Measurements from ENCODE around the gene FAM120A.

Gene FAM120A

DNA sequence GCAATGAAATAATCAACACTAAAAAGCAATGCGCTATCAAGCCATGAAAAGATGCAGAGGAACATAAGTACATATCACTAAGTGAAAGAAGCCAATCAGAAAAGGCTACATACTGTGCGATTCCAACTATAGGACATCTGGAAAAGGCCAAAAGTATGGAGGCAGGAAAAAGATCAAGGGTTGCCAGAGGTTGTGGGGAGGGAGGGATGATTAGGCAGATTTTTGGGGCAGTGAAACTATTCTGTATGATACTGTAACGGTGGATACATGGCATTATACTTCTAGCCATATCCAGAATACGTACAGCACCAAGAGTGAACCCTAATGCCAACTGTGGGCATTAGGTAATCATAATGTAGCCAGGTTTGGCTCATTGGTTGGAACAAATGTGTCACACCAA is 51.9 kb downstream of the FAM120A start:
- Histone ChIP-seq H3K4me2 (ENCODE audit: low read depth, low read length, poor library complexity, severe bottlenecking) (no peak overlapping the region), H3K79me2 (ENCODE audit: insufficient read depth, low read length) (peaks cover 36% of the 10 kb centered on the region), H3K27me3 (ENCODE audit: insufficient read depth, low read length, poor library complexity, severe bottlenecking) (no peaks in the 10 kb centered on the region), H3K9ac (ENCODE audit: low read depth, low read length, poor library complexity, severe bottlenecking) (no peak overlapping the region), H3K9me3 (ENCODE audit: insufficient read depth, low read depth, low read length) (no peaks in the 10 kb centered on the region), H3K36me3 (ENCODE audit: insufficient read depth, low read length) (peaks cover 60% of the 10 kb centered on the region), H3K9me2 (replicated peaks; ENCODE audit: low read depth, low read length) (no peaks in the 10 kb centered on the region), H3F3A (ENCODE audit: low read depth) (no peaks in the 10 kb centered on the region), H4K20me1 (ENCODE audit: insufficient read depth, low read length, poor library complexity, severe bottlenecking) (peaks cover 2% of the 10 kb centered on the region), H3K4me1 (ENCODE audit: insufficient read depth, low read length, poor library complexity, severe bottlenecking) (peaks cover 15% of the 10 kb centered on the region), H3K4me3 (ENCODE audit: low read length, poor library complexity, severe bottlenecking) (no peak overlapping the region), H2AFZ (ENCODE audit: low read length) (no peak overlapping the region)
- no peak for TF ChIP-seq EZH2phosphoT487 (IDR thresholded peaks at IDR 0.05; ENCODE audit: borderline replicate concordance)
- TF ChIP-seq, protein P1, sequence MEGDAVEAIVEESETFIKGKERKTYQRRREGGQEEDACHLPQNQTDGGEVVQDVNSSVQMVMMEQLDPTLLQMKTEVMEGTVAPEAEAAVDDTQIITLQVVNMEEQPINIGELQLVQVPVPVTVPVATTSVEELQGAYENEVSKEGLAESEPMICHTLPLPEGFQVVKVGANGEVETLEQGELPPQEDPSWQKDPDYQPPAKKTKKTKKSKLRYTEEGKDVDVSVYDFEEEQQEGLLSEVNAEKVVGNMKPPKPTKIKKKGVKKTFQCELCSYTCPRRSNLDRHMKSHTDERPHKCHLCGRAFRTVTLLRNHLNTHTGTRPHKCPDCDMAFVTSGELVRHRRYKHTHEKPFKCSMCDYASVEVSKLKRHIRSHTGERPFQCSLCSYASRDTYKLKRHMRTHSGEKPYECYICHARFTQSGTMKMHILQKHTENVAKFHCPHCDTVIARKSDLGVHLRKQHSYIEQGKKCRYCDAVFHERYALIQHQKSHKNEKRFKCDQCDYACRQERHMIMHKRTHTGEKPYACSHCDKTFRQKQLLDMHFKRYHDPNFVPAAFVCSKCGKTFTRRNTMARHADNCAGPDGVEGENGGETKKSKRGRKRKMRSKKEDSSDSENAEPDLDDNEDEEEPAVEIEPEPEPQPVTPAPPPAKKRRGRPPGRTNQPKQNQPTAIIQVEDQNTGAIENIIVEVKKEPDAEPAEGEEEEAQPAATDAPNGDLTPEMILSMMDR (conservative IDR thresholded peaks at IDR 0.05; ENCODE audit: low read length): no peak

DNA sequence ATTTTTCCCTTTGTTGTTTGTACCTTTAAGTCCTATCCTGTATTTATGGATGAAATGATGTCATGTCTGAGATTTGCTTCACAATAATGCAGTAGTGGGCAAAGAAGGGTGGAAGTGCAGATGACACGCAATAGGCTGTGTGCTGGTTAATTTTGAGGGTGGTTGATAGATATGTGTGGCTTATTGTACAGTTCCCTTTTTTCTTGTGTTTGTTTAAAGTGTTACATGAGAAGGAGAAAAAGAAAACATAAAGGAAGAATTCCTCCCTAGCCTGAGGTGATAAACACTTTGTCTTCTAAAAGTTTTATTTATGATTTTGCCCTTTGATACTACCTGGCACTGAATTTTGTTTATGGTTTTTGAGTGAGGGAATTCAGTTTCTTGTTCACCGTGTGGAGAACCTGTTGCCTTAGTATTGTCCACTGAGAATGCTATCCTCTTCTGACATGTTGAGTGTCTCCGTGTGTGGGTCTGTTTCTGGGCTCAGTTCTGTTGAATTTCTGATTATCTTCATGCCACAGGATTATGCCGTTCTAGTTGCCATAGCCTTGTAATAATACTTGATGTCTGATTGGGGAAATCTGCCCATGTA is 54.2 kb downstream of the FAM120A start:
- no peaks in the 10 kb centered on the region for H3K9me3 ChIP-seq (ENCODE audit: insufficient read depth, low read depth, low read length)
- peaks cover 3% of the 10 kb centered on the region for H4K20me1 ChIP-seq (ENCODE audit: insufficient read depth, low read length, poor library complexity, severe bottlenecking)
- H3K36me3 ChIP-seq (ENCODE audit: insufficient read depth, low read length): peaks cover 45% of the 10 kb centered on the region; the same call in 1 of the 2 replicates
- no peak overlapping the region for H3K9ac ChIP-seq (ENCODE audit: low read depth, low read length, poor library complexity, severe bottlenecking)
- no peaks in the 10 kb centered on the region for H3F3A ChIP-seq (ENCODE audit: low read depth)
- H3K79me2 ChIP-seq (ENCODE audit: insufficient read depth, low read length): peaks cover 54% of the 10 kb centered on the region
- no peaks in the 10 kb centered on the region for H3K9me2 ChIP-seq (replicated peaks; ENCODE audit: low read depth, low read length)
- no peak overlapping the region for H3K4me3 ChIP-seq (ENCODE audit: low read length, poor library complexity, severe bottlenecking)
- no peaks in the 10 kb centered on the region for H3K27me3 ChIP-seq (ENCODE audit: insufficient read depth, low read length, poor library complexity, severe bottlenecking)
- no peak overlapping the region for H3K4me2 ChIP-seq (ENCODE audit: low read depth, low read length, poor library complexity, severe bottlenecking)
- H2AFZ ChIP-seq (ENCODE audit: low read length): no peak overlapping the region
- H3K4me1 ChIP-seq (ENCODE audit: insufficient read depth, low read length, poor library complexity, severe bottlenecking): peaks cover 11% of the 10 kb centered on the region
- TF ChIP-seq, protein P1 (conservative IDR thresholded peaks at IDR 0.05; ENCODE audit: low read length): no peak
- no peak for TF ChIP-seq EZH2phosphoT487 (IDR thresholded peaks at IDR 0.05; ENCODE audit: borderline replicate concordance)

DNA sequence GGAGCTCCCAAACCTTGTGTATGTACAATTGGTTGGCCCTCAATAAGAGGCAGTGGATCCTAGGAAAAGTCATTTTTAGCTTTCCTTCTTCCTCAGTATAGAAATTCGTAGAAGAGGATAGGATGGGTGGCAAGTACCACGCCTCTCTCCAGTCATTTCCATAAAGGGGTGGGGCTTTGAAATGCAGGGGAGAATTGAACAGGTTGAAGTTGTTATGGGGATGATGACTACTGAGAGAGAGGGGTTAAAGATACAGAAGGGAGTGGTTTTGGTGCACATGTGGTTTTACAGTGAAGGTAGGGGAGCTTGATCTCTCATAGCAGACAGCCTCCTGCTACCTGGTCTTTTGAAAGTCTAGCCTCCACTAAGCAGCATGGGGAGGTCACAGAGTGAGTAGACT is 56.3 kb downstream of the FAM120A start:
- no peak overlapping the region for H3K9ac ChIP-seq (ENCODE audit: low read depth, low read length, poor library complexity, severe bottlenecking)
- H3F3A ChIP-seq (ENCODE audit: low read depth): no peaks in the 10 kb centered on the region
- H3K36me3 ChIP-seq (ENCODE audit: insufficient read depth, low read length): peaks cover 25% of the 10 kb centered on the region; the same call in 1 of the 2 replicates
- no peak for TF ChIP-seq EZH2phosphoT487 (IDR thresholded peaks at IDR 0.05; ENCODE audit: borderline replicate concordance)
- TF ChIP-seq, protein P1 (conservative IDR thresholded peaks at IDR 0.05; ENCODE audit: low read length): no peak
- H3K27me3 ChIP-seq (ENCODE audit: insufficient read depth, low read length, poor library complexity, severe bottlenecking): no peaks in the 10 kb centered on the region
- no peaks in the 10 kb centered on the region for H3K9me3 ChIP-seq (ENCODE audit: insufficient read depth, low read depth, low read length)
- peaks cover 63% of the 10 kb centered on the region for H3K79me2 ChIP-seq (ENCODE audit: insufficient read depth, low read length)
- no peaks in the 10 kb centered on the region for H3K4me1 ChIP-seq (ENCODE audit: insufficient read depth, low read length, poor library complexity, severe bottlenecking)
- no peak overlapping the region for H3K4me2 ChIP-seq (ENCODE audit: low read depth, low read length, poor library complexity, severe bottlenecking)
- H3K9me2 ChIP-seq (replicated peaks; ENCODE audit: low read depth, low read length): no peaks in the 10 kb centered on the region
- H4K20me1 ChIP-seq (ENCODE audit: insufficient read depth, low read length, poor library complexity, severe bottlenecking): peaks cover 3% of the 10 kb centered on the region
- no peak overlapping the region for H3K4me3 ChIP-seq (ENCODE audit: low read length, poor library complexity, severe bottlenecking)
- no peak overlapping the region for H2AFZ ChIP-seq (ENCODE audit: low read length)
